HepG2 (cell line): ENCODE measurements around the gene NHLH2.

Experiments used
- CEBPG ChIP-seq: IDR thresholded peaks from 2 replicates; pipeline ENCODE4 v1.6.1; 2016
- HBP1 ChIP-seq: IDR thresholded peaks from 2 replicates; pipeline ENCODE4 v1.6.1; 2016; ENCODE audit warnings: low read depth, control low read depth
- TGIF2 ChIP-seq: IDR thresholded peaks from 2 replicates; pipeline ENCODE4 v1.6.1; 2016; ENCODE audit warnings: control low read depth, missing compliant biosample characterization
- ZNF775 ChIP-seq: sonication (generic); formaldehyde crosslinking; IDR thresholded peaks from 2 replicates; pipeline ENCODE4 v1.4.0; 2020; ENCODE audit warnings: missing genetic modification reagents, mild to moderate bottlenecking, moderate library complexity, borderline replicate concordance
- TF ChIP-seq, protein P1 (sequence below): IDR thresholded peaks from 2 replicates; pipeline ENCODE4 v1.6.1; 2012; ENCODE audit warnings: inconsistent platforms
- TF ChIP-seq, protein P2 (sequence below): sonication (generic); formaldehyde crosslinking; IDR thresholded peaks from 2 replicates; pipeline ENCODE4 v1.8.1; 2023; ENCODE audit warnings: mild to moderate bottlenecking, inconsistent platforms, moderate library complexity, missing genetic modification reagents, borderline replicate concordance

GRCh38 chr1:115874904-115875303, 34.0 kb upstream of the NHLH2 start:
- no peak for TF ChIP-seq TGIF2 (CRISPR knock-in tag)
- TF ChIP-seq, protein P1, sequence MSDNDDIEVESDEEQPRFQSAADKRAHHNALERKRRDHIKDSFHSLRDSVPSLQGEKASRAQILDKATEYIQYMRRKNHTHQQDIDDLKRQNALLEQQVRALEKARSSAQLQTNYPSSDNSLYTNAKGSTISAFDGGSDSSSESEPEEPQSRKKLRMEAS: no peak
- no peak for TF ChIP-seq CEBPG
- no peak for TF ChIP-seq HBP1 (CRISPR knock-in tag)
- TF ChIP-seq, protein P2, sequence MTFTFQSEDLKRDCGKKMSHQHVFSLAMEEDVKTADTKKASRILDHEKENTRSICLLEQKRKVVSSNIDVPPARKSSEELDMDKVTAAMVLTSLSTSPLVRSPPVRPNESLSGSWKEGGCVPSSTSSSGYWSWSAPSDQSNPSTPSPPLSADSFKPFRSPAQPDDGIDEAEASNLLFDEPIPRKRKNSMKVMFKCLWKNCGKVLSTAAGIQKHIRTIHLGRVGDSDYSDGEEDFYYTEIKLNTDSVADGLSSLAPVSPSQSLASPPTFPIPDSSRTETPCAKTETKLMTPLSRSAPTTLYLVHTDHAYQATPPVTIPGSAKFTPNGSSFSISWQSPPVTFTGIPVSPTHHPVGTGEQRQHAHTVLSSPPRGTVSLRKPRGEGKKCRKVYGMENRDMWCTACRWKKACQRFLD (CRISPR knock-in tag): no peak
- no peak for TF ChIP-seq ZNF775
